Skeletal muscle satellite cell (primary cell): ENCODE data around the gene ERBB4.

ENCODE experiments used
- H3K27me3 ChIP-seq: 2 replicates; pipeline ENCODE4 v1.7.0; 2013; ENCODE audit warnings: low read length; ENCODE audit not compliant: control insufficient read depth, insufficient read depth
- H3K36me3 ChIP-seq: 2 replicates; pipeline ENCODE4 v1.7.0; 2013; ENCODE audit warnings: mild to moderate bottlenecking, control low read depth, low read length; ENCODE audit not compliant: insufficient read depth
- H3K4me1 ChIP-seq: 2 replicates; pipeline ENCODE4 v1.7.0; 2013; ENCODE audit warnings: low read length; ENCODE audit not compliant: control insufficient read depth, insufficient read depth
- H3K4me2 ChIP-seq: 2 replicates; pipeline ENCODE4 v1.7.0; 2013; ENCODE audit warnings: mild to moderate bottlenecking, low read length
- H3K4me3 ChIP-seq: 2 replicates; pipeline ENCODE4 v1.7.0; 2013; ENCODE audit warnings: low read length
- H3K9ac ChIP-seq: 2 replicates; pipeline ENCODE4 v1.7.0; 2013; ENCODE audit warnings: mild to moderate bottlenecking, low read depth, low read length, moderate library complexity
- H3K9me3 ChIP-seq: replicated peaks from 2 replicates; pipeline ENCODE4 v1.7.0; 2013; ENCODE audit warnings: mild to moderate bottlenecking, control low read depth, low read length

Gene ERBB4

DNA sequence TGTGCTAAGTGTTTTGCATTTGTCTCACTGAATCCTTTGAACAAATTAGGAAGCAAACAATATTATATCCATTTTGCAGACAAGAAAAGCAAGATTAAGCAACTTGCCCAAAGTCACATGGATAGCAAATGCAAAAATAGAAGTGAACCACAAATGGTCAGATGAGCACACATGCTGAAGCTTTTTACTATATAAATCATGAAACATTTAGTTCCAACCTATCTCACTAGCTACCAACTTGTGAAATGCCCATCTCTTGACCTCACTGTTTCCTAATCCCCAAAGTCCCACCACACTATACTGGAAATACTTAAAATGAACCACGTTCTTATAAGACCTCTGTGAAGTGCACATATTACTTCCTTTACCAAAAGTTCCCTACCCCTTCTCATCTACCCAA, 380.5 kb downstream of the ERBB4 start:
- Histone ChIP-seq H3K4me3 (no peak overlapping the region), H3K4me1 (no peaks in the 10 kb centered on the region), H3K9ac (no peak overlapping the region)

DNA sequence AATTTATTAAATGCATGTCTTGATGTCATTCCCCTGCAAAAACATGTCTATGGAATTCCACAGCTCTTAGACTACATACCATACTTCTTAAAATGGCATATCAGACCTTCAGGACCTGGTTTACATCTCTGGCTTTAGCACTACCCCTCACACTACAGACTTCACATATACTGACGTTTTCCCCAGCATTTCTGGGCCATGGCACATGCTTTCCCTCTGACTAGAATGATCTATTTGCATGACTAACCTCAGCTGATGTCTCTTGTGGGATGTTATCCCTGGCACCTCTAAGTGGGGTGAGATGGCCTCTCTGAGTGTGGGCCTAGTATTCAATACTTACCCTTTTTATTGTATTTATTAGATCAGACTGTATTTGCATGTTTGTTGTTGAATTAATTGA, 381.6 kb downstream of the ERBB4 start:
- no peaks in the 10 kb centered on the region for H3K4me1 ChIP-seq
- H3K4me2 ChIP-seq = no peak overlapping the region
- no peaks in the 10 kb centered on the region for H3K36me3 ChIP-seq
- no peak overlapping the region for H3K4me3 ChIP-seq
- no peaks in the 10 kb centered on the region for H3K27me3 ChIP-seq
- H3K9me3 ChIP-seq = no peaks in the 10 kb centered on the region
- H3K9ac ChIP-seq = no peak overlapping the region

More for the DNA sequence above, 380.5 kb downstream of the ERBB4 start:
- Histone ChIP-seq H3K27me3 (no peaks in the 10 kb centered on the region), H3K4me2 (no peak overlapping the region), H3K9me3 (no peaks in the 10 kb centered on the region), H3K36me3 (no peaks in the 10 kb centered on the region)

DNA sequence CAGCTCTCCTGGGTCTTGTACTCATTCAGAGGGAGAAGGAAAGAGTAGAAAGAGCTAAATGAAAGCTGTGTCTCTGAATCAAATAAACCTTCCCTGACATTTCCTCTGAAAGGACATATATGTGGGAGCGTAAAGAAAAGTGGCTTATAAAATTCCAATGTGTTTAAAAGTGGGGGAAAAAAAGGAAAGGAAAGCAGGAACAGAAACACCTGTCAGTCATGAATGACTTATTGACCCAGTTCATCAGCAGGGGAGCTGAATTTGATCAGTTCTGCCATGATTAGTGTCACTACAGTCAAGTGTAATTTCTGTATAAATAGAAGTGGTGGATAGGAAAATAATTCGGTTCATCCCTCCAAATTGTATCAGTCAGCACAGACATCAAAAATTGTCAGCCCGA, 382.5 kb downstream of the ERBB4 start:
- H3K27me3 ChIP-seq = no peaks in the 10 kb centered on the region
- no peak overlapping the region for H3K4me2 ChIP-seq
- no peak overlapping the region for H3K9ac ChIP-seq
- H3K36me3 ChIP-seq = no peaks in the 10 kb centered on the region
- H3K4me3 ChIP-seq = no peak overlapping the region
- H3K4me1 ChIP-seq = no peaks in the 10 kb centered on the region
- H3K9me3 ChIP-seq = no peaks in the 10 kb centered on the region

DNA sequence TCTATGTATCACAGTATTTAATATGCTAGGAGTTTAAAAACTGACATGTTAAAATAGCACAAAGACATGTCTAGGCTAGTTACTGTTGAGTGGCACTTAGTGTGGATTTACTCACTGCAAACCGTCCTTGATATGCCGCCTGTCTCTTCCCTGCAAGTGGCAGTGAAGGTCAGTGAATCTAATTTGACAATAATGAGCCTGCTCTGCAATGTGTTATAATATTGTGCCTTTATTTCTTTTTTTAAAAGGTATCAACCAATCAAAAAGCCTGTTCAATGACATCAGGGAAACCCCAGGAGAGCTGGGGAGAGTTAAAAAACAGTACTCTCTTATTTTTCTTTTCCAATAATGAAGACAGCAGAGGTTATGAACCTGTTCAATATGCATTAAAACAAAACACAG, 384.1 kb downstream of the ERBB4 start:
- Histone ChIP-seq H3K9ac (no peak overlapping the region), H3K4me1 (no peaks in the 10 kb centered on the region), H3K4me3 (no peak overlapping the region), H3K36me3 (no peaks in the 10 kb centered on the region), H3K27me3 (no peaks in the 10 kb centered on the region), H3K4me2 (no peak overlapping the region), H3K9me3 (no peaks in the 10 kb centered on the region)

DNA sequence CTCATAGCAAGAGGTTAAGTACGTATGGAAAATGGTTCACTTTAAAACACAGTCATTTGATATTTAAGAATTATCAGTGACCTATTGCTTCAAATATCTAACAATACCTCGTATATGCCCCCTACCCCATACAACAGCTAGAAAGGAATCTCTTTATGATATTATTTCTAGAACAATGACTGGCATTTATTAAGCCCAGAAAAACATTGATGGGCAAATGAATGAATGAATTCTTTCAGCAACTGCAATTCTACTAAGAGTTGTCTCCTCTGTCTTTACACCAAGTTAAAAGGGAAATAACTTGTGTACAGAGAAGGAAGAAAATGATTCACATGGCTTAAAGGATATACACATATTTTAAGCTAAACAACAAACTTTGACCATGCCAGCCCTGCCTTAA, 384.7 kb downstream of the ERBB4 start:
- H3K9ac ChIP-seq = no peak overlapping the region

DNA sequence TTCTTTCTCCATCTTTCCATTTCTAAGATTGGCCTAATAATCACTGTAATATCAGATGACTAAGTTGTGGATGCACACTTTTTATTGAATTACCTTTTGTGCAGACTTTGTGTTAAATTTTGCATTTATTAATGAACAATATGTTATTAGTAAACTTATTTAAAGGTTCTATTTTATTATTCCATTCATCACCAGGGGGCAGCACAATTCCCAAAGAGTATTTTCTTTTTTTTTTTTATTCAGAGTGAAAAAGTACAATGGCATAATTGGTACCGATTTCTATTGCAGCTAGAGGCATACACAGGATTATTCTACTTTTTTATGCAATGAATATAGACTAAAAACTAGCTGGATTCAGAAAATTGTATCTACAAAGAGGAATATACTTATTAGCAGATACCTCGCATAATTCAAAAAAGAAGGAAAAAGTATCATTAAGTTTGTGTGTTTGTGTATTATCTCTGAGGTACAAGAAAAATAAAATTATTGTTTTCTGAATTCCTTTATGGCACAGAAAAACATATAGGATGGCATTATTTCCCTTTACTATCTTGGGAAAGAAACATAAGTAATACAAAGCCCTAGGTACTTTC, 390.6 kb downstream of the ERBB4 start:
- Histone ChIP-seq H3K27me3 (no peaks in the 10 kb centered on the region), H3K4me2 (no peak overlapping the region), H3K9me3 (no peaks in the 10 kb centered on the region), H3K36me3 (no peaks in the 10 kb centered on the region), H3K9ac (no peak overlapping the region), H3K4me3 (no peak overlapping the region), H3K4me1 (peaks cover 9% of the 10 kb centered on the region)

More for the DNA sequence above, 384.7 kb downstream of the ERBB4 start:
- Histone ChIP-seq H3K4me1 (no peaks in the 10 kb centered on the region), H3K4me3 (no peak overlapping the region), H3K36me3 (no peaks in the 10 kb centered on the region), H3K4me2 (no peak overlapping the region), H3K9me3 (no peaks in the 10 kb centered on the region), H3K27me3 (no peaks in the 10 kb centered on the region)

DNA sequence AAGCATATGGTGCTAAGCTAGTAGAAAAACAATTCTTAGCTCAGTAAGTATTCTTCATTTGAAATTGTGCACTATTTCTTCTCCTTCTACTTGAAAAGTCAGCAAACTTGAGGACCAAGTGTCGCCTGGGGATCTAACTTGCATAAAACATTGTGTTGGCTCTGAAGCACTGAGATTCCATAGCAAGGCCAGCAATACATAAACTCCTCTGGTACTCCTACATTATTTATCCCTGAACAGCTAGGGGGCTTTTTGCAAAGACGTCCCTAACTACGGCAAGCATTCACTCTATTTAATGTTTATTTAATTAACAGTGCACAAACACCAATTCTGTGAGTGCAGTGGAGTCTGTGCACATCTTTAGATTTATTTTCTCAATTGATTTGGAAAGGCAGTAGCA, 392.2 kb downstream of the ERBB4 start:
- H3K27me3 ChIP-seq = no peaks in the 10 kb centered on the region

DNA sequence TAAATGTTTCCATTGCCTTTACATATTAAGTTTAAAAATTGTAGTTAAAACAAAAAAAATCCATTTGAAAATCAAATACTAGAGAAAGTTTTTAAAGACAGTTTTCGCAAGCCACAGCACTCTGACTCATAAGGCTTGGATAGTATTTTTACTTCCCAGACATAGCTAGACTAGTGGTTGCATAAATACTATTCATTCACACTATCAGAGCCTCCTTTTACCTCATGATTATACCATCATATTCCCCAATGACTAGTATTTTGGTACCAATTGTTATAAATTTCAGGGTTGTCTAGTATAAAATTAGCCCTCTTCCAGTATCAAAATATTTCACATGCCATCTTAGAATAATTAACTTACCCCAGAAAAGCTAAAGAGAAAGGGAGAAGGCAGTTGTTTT, 393.5 kb downstream of the ERBB4 start:
- H3K4me1 ChIP-seq = peaks cover 9% of the 10 kb centered on the region
- H3K4me3 ChIP-seq = no peak overlapping the region
- no peaks in the 10 kb centered on the region for H3K36me3 ChIP-seq
- no peaks in the 10 kb centered on the region for H3K9me3 ChIP-seq
- H3K9ac ChIP-seq = no peak overlapping the region
- no peak overlapping the region for H3K4me2 ChIP-seq
- no peaks in the 10 kb centered on the region for H3K27me3 ChIP-seq

More for the DNA sequence above, 392.2 kb downstream of the ERBB4 start:
- H3K9me3 ChIP-seq = no peaks in the 10 kb centered on the region
- no peak overlapping the region for H3K4me2 ChIP-seq
- H3K9ac ChIP-seq = no peak overlapping the region
- H3K36me3 ChIP-seq = no peaks in the 10 kb centered on the region
- H3K4me3 ChIP-seq = no peak overlapping the region
- H3K4me1 ChIP-seq = peaks cover 9% of the 10 kb centered on the region

DNA sequence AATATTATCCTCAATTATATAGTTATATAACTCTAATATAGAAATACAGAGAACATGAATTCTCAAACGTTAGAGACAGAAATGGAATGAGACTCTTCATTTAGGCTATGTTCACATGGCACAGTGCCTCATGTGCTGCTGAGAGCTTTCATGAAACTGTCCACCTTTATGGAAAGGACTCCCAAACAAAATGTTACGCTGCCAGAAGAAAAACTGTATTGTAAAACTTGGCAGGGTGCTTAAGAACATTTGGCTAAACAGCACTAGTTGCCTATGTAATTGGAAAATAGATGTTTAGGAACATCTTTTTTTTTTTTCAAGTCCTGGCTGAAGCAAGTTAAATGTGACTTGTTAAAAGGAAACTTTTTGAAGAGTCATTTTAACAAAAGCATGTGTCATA, 396.0 kb downstream of the ERBB4 start:
- Histone ChIP-seq H3K27me3 (no peaks in the 10 kb centered on the region), H3K4me3 (no peak overlapping the region), H3K9ac (no peak overlapping the region), H3K36me3 (no peaks in the 10 kb centered on the region), H3K4me1 (peaks cover 9% of the 10 kb centered on the region), H3K9me3 (no peaks in the 10 kb centered on the region), H3K4me2 (no peak overlapping the region)

DNA sequence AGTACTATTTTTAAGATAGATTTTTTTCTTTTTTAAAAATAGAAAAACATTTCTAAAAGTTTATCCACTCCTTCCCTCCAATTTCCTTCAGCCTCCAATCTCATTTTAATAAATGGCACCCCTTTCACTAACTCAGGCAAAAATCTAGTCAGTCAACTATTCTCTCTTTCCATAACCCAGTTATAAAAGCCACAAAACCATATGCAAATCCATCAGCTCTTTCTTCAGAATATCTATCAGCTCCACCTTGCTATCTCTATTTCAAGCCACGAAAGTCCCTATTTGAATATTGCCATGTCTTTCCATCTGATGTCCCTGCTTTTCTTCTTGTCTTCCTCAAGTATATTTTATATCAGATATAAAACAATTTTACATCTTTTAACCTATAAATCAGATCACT, 397.1 kb downstream of the ERBB4 start:
- peaks cover 9% of the 10 kb centered on the region for H3K4me1 ChIP-seq
- no peaks in the 10 kb centered on the region for H3K27me3 ChIP-seq
- H3K4me2 ChIP-seq = no peak overlapping the region
- no peaks in the 10 kb centered on the region for H3K36me3 ChIP-seq
- H3K9ac ChIP-seq = no peak overlapping the region
- H3K4me3 ChIP-seq = no peak overlapping the region
- H3K9me3 ChIP-seq = no peaks in the 10 kb centered on the region

DNA sequence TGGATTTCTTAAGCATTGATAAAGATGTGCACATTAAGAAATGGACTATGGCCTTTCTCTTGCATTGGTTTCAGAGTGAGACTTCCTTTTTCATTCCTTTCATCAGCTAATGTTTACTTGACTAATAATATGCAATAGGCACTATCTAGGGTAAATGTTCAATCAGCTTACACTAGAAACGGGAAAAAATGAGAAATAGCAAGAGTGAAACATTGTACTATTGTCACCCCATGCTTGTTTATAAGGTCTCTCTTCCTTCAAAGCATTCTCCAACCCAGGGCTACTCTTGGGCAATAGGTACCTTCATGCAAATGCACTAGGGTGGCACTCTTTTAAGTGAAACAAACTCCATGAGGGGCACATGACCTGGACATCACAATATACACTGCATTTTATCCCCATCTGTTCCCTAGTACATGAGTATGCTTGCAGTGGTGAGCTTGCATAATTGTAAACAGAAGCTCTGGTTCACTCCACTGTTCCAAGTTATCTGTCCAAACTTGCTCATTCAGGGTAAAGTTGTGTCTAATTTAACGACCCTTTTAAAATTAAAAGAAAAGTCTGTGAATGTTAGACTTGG, 402.3 kb downstream of the ERBB4 start:
- H3K4me3 ChIP-seq = no peak overlapping the region
- H3K9me3 ChIP-seq = no peaks in the 10 kb centered on the region
- H3K4me2 ChIP-seq = no peak overlapping the region
- H3K9ac ChIP-seq = no peak overlapping the region
- H3K36me3 ChIP-seq = no peaks in the 10 kb centered on the region
- H3K4me1 ChIP-seq = no peaks in the 10 kb centered on the region
- H3K27me3 ChIP-seq = no peaks in the 10 kb centered on the region

DNA sequence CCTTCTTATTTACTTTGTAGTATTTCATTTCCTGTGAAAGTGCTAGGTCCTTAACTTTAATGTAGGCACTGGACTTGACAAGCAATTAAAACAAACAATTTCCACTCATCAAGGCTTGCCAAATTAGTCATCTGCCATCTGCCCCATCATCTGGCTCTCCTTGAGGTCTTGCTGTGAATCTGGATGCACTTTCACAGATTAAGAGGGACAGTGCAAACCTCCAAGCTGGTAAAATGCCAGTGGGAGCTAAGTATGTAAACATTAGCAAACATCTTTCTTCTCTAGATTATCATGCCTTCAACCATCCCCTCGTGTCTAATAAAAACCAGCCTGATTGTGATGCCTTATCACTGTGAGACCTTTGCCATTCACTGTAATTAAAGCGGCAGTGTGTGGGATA, 402.9 kb downstream of the ERBB4 start:
- Histone ChIP-seq H3K4me1 (no peaks in the 10 kb centered on the region), H3K4me2 (no peak overlapping the region), H3K9me3 (no peaks in the 10 kb centered on the region), H3K9ac (no peak overlapping the region), H3K4me3 (no peak overlapping the region), H3K36me3 (no peaks in the 10 kb centered on the region), H3K27me3 (no peaks in the 10 kb centered on the region)
